Omental fat pad (tissue), 4 donors: ENCODE results near the gene IL17RE. TPM values are rescaled to one million over a fixed set of nuclear protein-coding genes. Genes with fewer than 3 reads are reported as not detected.
"Not testable (repeated sequence)": the region's sequence is repeated elsewhere in the genome, so short reads cannot be mapped to it uniquely, and the experiment has no call there.

Source experiments
- ATAC-seq: fragments of 150-250 bp; one replicate; pipeline ENCODE4 v1.9.1; 2016; ENCODE audit warnings: mild to moderate bottlenecking, moderate library complexity; ENCODE audit not compliant: low FRiP score
- DNase-seq: peaks from one replicate; pipeline ENCODE4 v3.0.0-alpha.2; 2019; ENCODE audit warnings: low spot score
- CTCF ChIP-seq, 3 donors: fragments of 450-650 bp; IDR thresholded peaks; one replicate each; pipeline ENCODE4 v1.5.1; 2016 to 2017; ENCODE audit warnings: antibody characterized with exemption in 3 of 3, mild to moderate bottlenecking in 3 of 3, moderate library complexity in 2 of 3
- total RNA-seq, 4 donors: library from RNA; depleted of rRNA; stranded (reverse); fragments of >200 nt; gene quantifications; one replicate each; pipeline ENCODE4 v1.1.0, GENCODE V29; 2016

IL17RE gene
- total RNA-seq = 10 to 100 TPM in 2 of 4 donors, 1 to 10 TPM in 2; 7.7 to 13.8 (median 10.3) TPM

- no peak for TF ChIP-seq CTCF (IDR thresholded peaks at IDR 0.05)
- ATAC-seq (peak; percentile 59), DNase-seq (no peak)
These were observed at the start of gene IL17RE for GRCh38 chr3:9902372-9903237. TSS of gene IL17RE (plus strand) at chr3:9902848. CDS start at chr3:9902933, 85 bp downstream.

GRCh38 chr3:9854291-9854940, 48.2 kb upstream of the IL17RE start:
- ATAC-seq, DNase-seq: not testable (repeated sequence)

- no peak for ATAC-seq
- DNase-seq = no peak
- no peak for TF ChIP-seq CTCF (IDR thresholded peaks at IDR 0.05)
These were observed 47.1 kb upstream of the IL17RE start for GRCh38 chr3:9855594-9855993.

- no peak for DNase-seq
- no peak for ATAC-seq
- TF ChIP-seq CTCF (IDR thresholded peaks at IDR 0.05) = no peak
These were observed 43.1 kb upstream of the IL17RE start for GRCh38 chr3:9859530-9860025.

- no peak for TF ChIP-seq CTCF (IDR thresholded peaks at IDR 0.05)
- DNase-seq (no peak), ATAC-seq (no peak)
These were observed 41.4 kb upstream of the IL17RE start for GRCh38 chr3:9861201-9861600.

GRCh38 chr3:9861626-9862130, 41.0 kb upstream of the IL17RE start:
- ATAC-seq = no peak
- TF ChIP-seq CTCF (IDR thresholded peaks at IDR 0.05) = no peak
- no peak for DNase-seq

- TF ChIP-seq CTCF (IDR thresholded peaks at IDR 0.05) = peak in 1 of 3 donors; percentile 20
- no peak for DNase-seq
- ATAC-seq = peak; percentile 37
These were observed 40.1 kb upstream of the IL17RE start for GRCh38 chr3:9862391-9863057.
